Trophoblast cell (in vitro differentiated cells and primary cell): Measurements from ENCODE around the gene RSPH10B2.
"Not testable (repeated sequence)": the region's sequence is repeated elsewhere in the genome, so short reads cannot be mapped to it uniquely, and the experiment has no call there.

Source experiments
- DNase-seq, 2 donors: peaks; one replicate each; pipeline ENCODE4 v3.0.0-alpha.2; 2016
- H2AFZ ChIP-seq: 2 replicates; pipeline ENCODE4 v1.6.1; 2013; ENCODE audit warnings: low read length, moderate library complexity, mild to moderate bottlenecking; ENCODE audit not compliant: insufficient read depth, poor library complexity
- H2AK5ac ChIP-seq: 2 replicates; pipeline ENCODE4 v1.6.1; 2013; ENCODE audit warnings: mild to moderate bottlenecking, low read length
- H2BK120ac ChIP-seq: 2 replicates; pipeline ENCODE4 v1.6.1; 2013; ENCODE audit warnings: low read length, mild to moderate bottlenecking, moderate library complexity; ENCODE audit not compliant: insufficient read depth, poor library complexity
- H2BK12ac ChIP-seq: 2 replicates; pipeline ENCODE4 v1.6.1; 2013; ENCODE audit warnings: mild to moderate bottlenecking, low read length, moderate library complexity
- H2BK5ac ChIP-seq: 2 replicates; pipeline ENCODE4 v1.6.1; 2013; ENCODE audit warnings: low read length, low read depth, moderate library complexity, mild to moderate bottlenecking; ENCODE audit not compliant: poor library complexity
- H3K14ac ChIP-seq: 2 replicates; pipeline ENCODE4 v1.6.1; 2013; ENCODE audit warnings: mild to moderate bottlenecking, low read length
- H3K18ac ChIP-seq: 2 replicates; pipeline ENCODE4 v1.6.1; 2013; ENCODE audit warnings: mild to moderate bottlenecking, low read length
- H3K23ac ChIP-seq: 2 replicates; pipeline ENCODE4 v1.6.1; 2013; ENCODE audit warnings: low read length
- H3K27ac ChIP-seq: 2 replicates; pipeline ENCODE4 v1.5.1; 2013; ENCODE audit warnings: low read depth, mild to moderate bottlenecking, inconsistent platforms, low read length, moderate library complexity
- H3K27me3 ChIP-seq: 2 replicates; pipeline ENCODE4 v1.6.1; 2013; ENCODE audit warnings: inconsistent platforms, mild to moderate bottlenecking, low read length, moderate library complexity; ENCODE audit not compliant: insufficient read depth
- H3K36me3 ChIP-seq, 2 experiments: 1 replicate in 1 of 2; 2 replicates in 1 of 2; pipeline ENCODE4 v1.6.1; 2013; ENCODE audit warnings: low read length in 2 of 2, mild to moderate bottlenecking in 2 of 2, moderate library complexity in 1 of 2; ENCODE audit not compliant: insufficient read depth in 2 of 2, control insufficient read depth in 1 of 2
- H3K4ac ChIP-seq: 2 replicates; pipeline ENCODE4 v1.6.1; 2013; ENCODE audit warnings: low read depth, mild to moderate bottlenecking, low read length, moderate library complexity
- H3K4me1 ChIP-seq, 2 experiments: 1 replicate in 1 of 2; 2 replicates in 1 of 2; pipeline ENCODE4 v1.6.1; 2013; ENCODE audit warnings: low read length in 2 of 2, mild to moderate bottlenecking in 2 of 2, moderate library complexity in 1 of 2; ENCODE audit not compliant: insufficient read depth in 2 of 2, control insufficient read depth in 1 of 2
- H3K4me2 ChIP-seq: 2 replicates; pipeline ENCODE4 v1.6.1; 2013; ENCODE audit warnings: inconsistent platforms, mild to moderate bottlenecking, low read length, moderate library complexity
- H3K4me3 ChIP-seq: 2 replicates; pipeline ENCODE4 v1.5.1; 2013; ENCODE audit warnings: mild to moderate bottlenecking, low read depth, low read length, inconsistent platforms
- H3K79me1 ChIP-seq: one replicate; pipeline ENCODE4 v1.6.1; 2013; ENCODE audit warnings: low read length
- H3K79me2 ChIP-seq: 2 replicates; pipeline ENCODE4 v1.6.1; 2013; ENCODE audit warnings: low read length, mild to moderate bottlenecking; ENCODE audit not compliant: control insufficient read depth, insufficient read depth, poor library complexity
- H3K9ac ChIP-seq: 2 replicates; pipeline ENCODE4 v1.6.1; 2013; ENCODE audit warnings: mild to moderate bottlenecking, low read length
- H3K9me3 ChIP-seq: 2 replicates; pipeline ENCODE4 v1.6.1; 2013; ENCODE audit warnings: low read depth, mild to moderate bottlenecking, control low read depth, inconsistent platforms, low read length; ENCODE audit not compliant: insufficient read depth
- H4K12ac ChIP-seq: 2 replicates; pipeline ENCODE4 v1.6.1; 2013; ENCODE audit warnings: low read depth, mild to moderate bottlenecking, low read length, moderate library complexity
- H4K8ac ChIP-seq: 2 replicates; pipeline ENCODE4 v1.6.1; 2013; ENCODE audit warnings: low read depth, mild to moderate bottlenecking, low read length, moderate library complexity
- H4K91ac ChIP-seq: one replicate; pipeline ENCODE4 v1.6.1; 2013; ENCODE audit warnings: low read depth, mild to moderate bottlenecking, low read length, moderate library complexity
- WGBS: extraction: QIAGEN DNeasy Blood & Tissue Kit; methylation state at CpG from one replicate; pipeline ENCODE4 v1.1.7; 2013; ENCODE audit warnings: missing lambda C conversion rate; ENCODE audit not compliant: insufficient read length, insufficient coverage; ENCODE audit errors: extremely low coverage; 5-methylcytosine and 5-hydroxymethylcytosine counted together

RSPH10B2 gene

GRCh38 chr7:6843654-6844053 lies 89.8 kb downstream of the RSPH10B2 start:
- H2AK5ac ChIP-seq, H2BK120ac ChIP-seq, H3K79me1 ChIP-seq, H2AFZ ChIP-seq, H3K27me3 ChIP-seq, H3K18ac ChIP-seq, H4K12ac ChIP-seq, H3K9me3 ChIP-seq, H3K4ac ChIP-seq, H3K4me3 ChIP-seq, H2BK12ac ChIP-seq, H3K9ac ChIP-seq, H4K8ac ChIP-seq, H3K79me2 ChIP-seq, H3K23ac ChIP-seq, DNase-seq, H3K14ac ChIP-seq, H4K91ac ChIP-seq, H3K4me1 ChIP-seq, H3K36me3 ChIP-seq, H3K4me2 ChIP-seq, H2BK5ac ChIP-seq, H3K27ac ChIP-seq: not testable (repeated sequence)
- WGBS = no CpG with 5 or more reads among the region's 6 CpGs

GRCh38 chr7:6845971-6846449 lies 92.1 kb downstream of the RSPH10B2 start:
- not testable (repeated sequence) for H4K12ac ChIP-seq, H3K79me1 ChIP-seq, H3K27ac ChIP-seq, H2BK5ac ChIP-seq, H3K4me3 ChIP-seq, H2BK120ac ChIP-seq, H3K9me3 ChIP-seq, H2AFZ ChIP-seq, H3K4ac ChIP-seq, H3K4me2 ChIP-seq, H3K14ac ChIP-seq, H3K4me1 ChIP-seq, H3K18ac ChIP-seq, H4K91ac ChIP-seq, H3K36me3 ChIP-seq, DNase-seq, H2BK12ac ChIP-seq, H3K27me3 ChIP-seq, H3K9ac ChIP-seq, H3K79me2 ChIP-seq, H2AK5ac ChIP-seq, H4K8ac ChIP-seq, H3K23ac ChIP-seq
- no CpG with 5 or more reads among the region's 16 CpGs for WGBS

GRCh38 chr7:6847751-6848150 lies 93.8 kb downstream of the RSPH10B2 start:
- H2BK5ac ChIP-seq, H2AK5ac ChIP-seq, H3K79me2 ChIP-seq, DNase-seq, H3K9me3 ChIP-seq, H4K91ac ChIP-seq, H3K27me3 ChIP-seq, H3K4me3 ChIP-seq, H3K4me2 ChIP-seq, H3K4me1 ChIP-seq, H3K23ac ChIP-seq, H2BK12ac ChIP-seq, H3K4ac ChIP-seq, H3K36me3 ChIP-seq, H4K12ac ChIP-seq, H2BK120ac ChIP-seq, H3K14ac ChIP-seq, H3K27ac ChIP-seq, H2AFZ ChIP-seq, H3K9ac ChIP-seq, H3K18ac ChIP-seq, H3K79me1 ChIP-seq, H4K8ac ChIP-seq: not testable (repeated sequence)
- no CpG with 5 or more reads among the region's 18 CpGs for WGBS
